Bronchial epithelial cell (primary cell): ENCODE measurements around the gene GTF3C1. TPM values are rescaled to one million over a fixed set of nuclear protein-coding genes. Genes with fewer than 3 reads are reported as not detected.
A peak's percentile ranks its signal among the peaks of the same experiment; 100 is the strongest.
"Not testable (repeated sequence)": the region's sequence is repeated elsewhere in the genome, so short reads cannot be mapped to it uniquely, and the experiment has no call there.

Source experiments
- DNase-seq: peaks from one replicate; pipeline ENCODE4 v3.0.0-alpha.2; 2010; ENCODE audit warnings: low read depth
- FAIRE-seq: peaks from 2 replicates; lab custom pipeline; 2011; peaks lifted over from hg19 to GRCh38; lab: Jason Lieb, UNC
- H3K27me3 ChIP-seq: 2 replicates; pipeline ENCODE4 v1.5.1; 2011; ENCODE audit warnings: low read length; ENCODE audit not compliant: control insufficient read depth, insufficient read depth
- H3K36me3 ChIP-seq: 2 replicates; pipeline ENCODE4 v1.5.1; 2011; ENCODE audit warnings: low read length; ENCODE audit not compliant: control insufficient read depth, insufficient read depth
- H3K4me3 ChIP-seq: 2 replicates; pipeline ENCODE4 v1.5.1; 2011; ENCODE audit warnings: mild to moderate bottlenecking, low read depth, low read length, control low read depth
- CTCF ChIP-seq: IDR thresholded peaks from 2 replicates; pipeline ENCODE4 v1.5.1; 2011; ENCODE audit warnings: mild to moderate bottlenecking, moderate library complexity, low read length, control low read depth, inconsistent platforms; ENCODE audit not compliant: insufficient read depth, severe bottlenecking
- total RNA-seq: library from RNA; depleted of rRNA; stranded (reverse); fragments of >200 nt; gene quantifications from 2 replicates; pipeline ENCODE4 v1.2.1, GENCODE V29; 2014

GTF3C1 gene
- total RNA-seq, 1 donor from 2014 or later: 40.8 TPM

GRCh38 chr16:27436065-27436464, 113.6 kb downstream of the GTF3C1 start:
- no peak overlapping the region for H3K4me3 ChIP-seq
- DNase-seq: no peak
- no peaks in the 10 kb centered on the region for H3K27me3 ChIP-seq
- no peak for FAIRE-seq
- H3K36me3 ChIP-seq: no peaks in the 10 kb centered on the region
- no peak for TF ChIP-seq CTCF

GRCh38 chr16:27435146-27435545, 114.6 kb downstream of the GTF3C1 start:
- H3K36me3 ChIP-seq, H3K27me3 ChIP-seq, DNase-seq, H3K4me3 ChIP-seq, FAIRE-seq: not testable (repeated sequence)

GRCh38 chr16:27434141-27435051, 115.3 kb downstream of the GTF3C1 start:
- no peaks in the 10 kb centered on the region for H3K36me3 ChIP-seq
- no peak for TF ChIP-seq CTCF
- FAIRE-seq: no peak
- no peaks in the 10 kb centered on the region for H3K27me3 ChIP-seq
- no peak overlapping the region for H3K4me3 ChIP-seq
- DNase-seq: no peak

GRCh38 chr16:27433636-27434035, 116.1 kb downstream of the GTF3C1 start:
- no peak overlapping the region for H3K4me3 ChIP-seq
- H3K36me3 ChIP-seq: no peaks in the 10 kb centered on the region
- no peak for TF ChIP-seq CTCF
- no peaks in the 10 kb centered on the region for H3K27me3 ChIP-seq
- DNase-seq (no peak), FAIRE-seq (no peak)

- H3K4me3 ChIP-seq, H3K27me3 ChIP-seq, FAIRE-seq, H3K36me3 ChIP-seq, DNase-seq: not testable (repeated sequence)
Observed at GRCh38 chr16:27433191-27433590, 116.5 kb downstream of the GTF3C1 start.

GRCh38 chr16:27432558-27432957, 117.2 kb downstream of the GTF3C1 start:
- H3K4me3 ChIP-seq: no peak overlapping the region
- H3K36me3 ChIP-seq: no peaks in the 10 kb centered on the region
- TF ChIP-seq CTCF: no peak
- peak; percentile 71 for DNase-seq
- peak; percentile 40 for FAIRE-seq
- no peaks in the 10 kb centered on the region for H3K27me3 ChIP-seq
